DND-41 (cell line): ENCODE data around the gene TAOK1.

Experiments used
- ATAC-seq: fragments of 200-7000 bp; cut with Tn5 transposase; 3 replicates; pipeline ENCODE4 v1.9.1; 2021; ENCODE audit warnings: low read depth; ENCODE audit not compliant: insufficient read depth
- DNase-seq: peaks from one replicate; pipeline ENCODE4 v3.0.0-alpha.2; 2020
- H2AFZ ChIP-seq: 2 replicates; pipeline ENCODE4 v1.6.0; 2012; ENCODE audit warnings: low read depth, low read length
- H3K27ac ChIP-seq: 2 replicates; pipeline ENCODE4 v1.5.1; 2012; ENCODE audit warnings: low read length, inconsistent platforms
- H3K27me3 ChIP-seq: fragments of 200-600 bp; sonication (generic); 2 replicates; pipeline ENCODE4 v1.6.0; 2012; ENCODE audit warnings: low read length, mild to moderate bottlenecking, inconsistent platforms; ENCODE audit not compliant: insufficient read depth, poor library complexity
- H3K36me3 ChIP-seq: 2 replicates; pipeline ENCODE4 v1.5.1; 2012; ENCODE audit warnings: low read length, inconsistent platforms; ENCODE audit not compliant: insufficient read depth
- H3K4me1 ChIP-seq: 2 replicates; pipeline ENCODE4 v1.5.1; 2012; ENCODE audit warnings: mild to moderate bottlenecking, low read length; ENCODE audit not compliant: insufficient read depth
- H3K4me2 ChIP-seq: 2 replicates; pipeline ENCODE4 v1.6.0; 2012; ENCODE audit warnings: mild to moderate bottlenecking, moderate library complexity, low read length, inconsistent platforms; ENCODE audit not compliant: insufficient read depth
- H3K4me3 ChIP-seq, 2 experiments: fragments of 200-600 bp in 1 of 2; shearing (Covaris generic) in 1 of 2; 2 replicates each; pipeline ENCODE4 v1.5.1; 2012 to 2016; ENCODE audit warnings: inconsistent platforms in 2 of 2, low read length in 2 of 2, mild to moderate bottlenecking in 2 of 2, low read depth in 1 of 2, moderate library complexity in 1 of 2
- H3K79me2 ChIP-seq: 2 replicates; pipeline ENCODE4 v1.6.0; 2012; ENCODE audit warnings: low read length, inconsistent platforms; ENCODE audit not compliant: insufficient read depth
- H3K9ac ChIP-seq: 2 replicates; pipeline ENCODE4 v1.6.0; 2012; ENCODE audit warnings: low read depth, mild to moderate bottlenecking, inconsistent platforms, low read length, moderate library complexity
- H3K9me3 ChIP-seq: 2 replicates; pipeline ENCODE4 v1.5.1; 2012; ENCODE audit warnings: low read length, moderate library complexity, mild to moderate bottlenecking, inconsistent platforms; ENCODE audit not compliant: insufficient read depth, severe bottlenecking
- H4K20me1 ChIP-seq: 2 replicates; pipeline ENCODE4 v1.6.0; 2012; ENCODE audit warnings: low read length; ENCODE audit not compliant: insufficient read depth
- EZH2 ChIP-seq: IDR thresholded peaks from 3 replicates; pipeline ENCODE4 v1.6.1; 2012; ENCODE audit warnings: borderline replicate concordance, low read depth, mild to moderate bottlenecking, moderate library complexity, low read length, inconsistent platforms; ENCODE audit not compliant: severe bottlenecking
- TF ChIP-seq, protein P1 (sequence below): IDR thresholded peaks from 2 replicates; pipeline ENCODE4 v1.5.1; 2012; ENCODE audit warnings: borderline replicate concordance, low read length, moderate library complexity, mild to moderate bottlenecking; ENCODE audit not compliant: poor library complexity, severe bottlenecking; ENCODE audit errors: extremely low read depth

TAOK1 gene

DNA sequence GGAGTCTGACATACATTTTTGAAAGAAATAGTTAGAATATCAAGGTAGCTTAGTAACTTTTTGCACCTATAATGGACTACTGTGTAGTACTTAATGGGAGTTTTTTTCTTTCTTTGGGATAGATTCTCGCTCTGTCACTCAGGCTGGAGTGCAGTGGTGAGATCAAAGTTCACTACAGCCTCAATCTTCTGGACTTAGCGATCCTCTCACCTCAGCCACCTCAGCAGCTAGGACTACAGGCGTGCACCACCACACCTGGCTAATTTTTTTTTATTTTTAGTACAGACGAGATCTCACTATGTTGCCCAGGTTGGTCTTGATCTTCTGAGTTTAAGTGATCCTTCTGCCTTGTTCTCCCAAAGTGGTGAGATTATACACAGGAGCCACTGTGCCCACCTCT, 9.5 kb downstream of the TAOK1 start:
- no peaks in the 10 kb centered on the region for H3K27me3 ChIP-seq
- H3K4me3 ChIP-seq, result no peak overlapping the region
- no peak overlapping the region for H2AFZ ChIP-seq
- H3K79me2 ChIP-seq, result peaks cover 99% of the 10 kb centered on the region
- no peak for ATAC-seq
- TF ChIP-seq EZH2, result no peak
- TF ChIP-seq, protein P1, sequence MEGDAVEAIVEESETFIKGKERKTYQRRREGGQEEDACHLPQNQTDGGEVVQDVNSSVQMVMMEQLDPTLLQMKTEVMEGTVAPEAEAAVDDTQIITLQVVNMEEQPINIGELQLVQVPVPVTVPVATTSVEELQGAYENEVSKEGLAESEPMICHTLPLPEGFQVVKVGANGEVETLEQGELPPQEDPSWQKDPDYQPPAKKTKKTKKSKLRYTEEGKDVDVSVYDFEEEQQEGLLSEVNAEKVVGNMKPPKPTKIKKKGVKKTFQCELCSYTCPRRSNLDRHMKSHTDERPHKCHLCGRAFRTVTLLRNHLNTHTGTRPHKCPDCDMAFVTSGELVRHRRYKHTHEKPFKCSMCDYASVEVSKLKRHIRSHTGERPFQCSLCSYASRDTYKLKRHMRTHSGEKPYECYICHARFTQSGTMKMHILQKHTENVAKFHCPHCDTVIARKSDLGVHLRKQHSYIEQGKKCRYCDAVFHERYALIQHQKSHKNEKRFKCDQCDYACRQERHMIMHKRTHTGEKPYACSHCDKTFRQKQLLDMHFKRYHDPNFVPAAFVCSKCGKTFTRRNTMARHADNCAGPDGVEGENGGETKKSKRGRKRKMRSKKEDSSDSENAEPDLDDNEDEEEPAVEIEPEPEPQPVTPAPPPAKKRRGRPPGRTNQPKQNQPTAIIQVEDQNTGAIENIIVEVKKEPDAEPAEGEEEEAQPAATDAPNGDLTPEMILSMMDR, result no peak
- H3K9me3 ChIP-seq, result no peaks in the 10 kb centered on the region
- DNase-seq, result no peak
- no peak overlapping the region for H3K9ac ChIP-seq
- no peaks in the 10 kb centered on the region for H3K4me1 ChIP-seq
- H3K4me2 ChIP-seq, result no peak overlapping the region
- H3K36me3 ChIP-seq, result peaks cover 35% of the 10 kb centered on the region
- H3K27ac ChIP-seq, result no peak overlapping the region
- peaks cover 36% of the 10 kb centered on the region; the same call in 1 of the 2 replicates for H4K20me1 ChIP-seq

DNA sequence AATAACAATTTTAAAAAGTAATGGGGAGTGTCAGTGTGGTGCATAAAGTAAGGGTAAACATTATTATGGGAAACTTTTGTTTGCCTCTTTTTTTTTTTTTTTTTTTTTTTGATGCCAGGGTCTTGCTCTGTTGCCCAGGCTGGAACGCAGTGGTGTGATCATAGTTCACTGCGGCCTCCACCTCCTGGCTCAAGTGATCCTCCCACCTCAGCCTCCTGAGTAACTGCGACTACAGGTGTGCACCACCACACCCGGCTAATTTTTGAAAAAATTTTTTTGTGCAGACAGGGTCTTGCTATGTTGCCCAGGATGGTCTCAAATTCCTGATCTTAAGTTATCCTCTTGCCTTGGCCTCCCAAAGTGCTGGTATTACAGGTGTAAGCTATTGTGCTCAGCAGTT, 10.7 kb downstream of the TAOK1 start:
- no peaks in the 10 kb centered on the region for H3K27me3 ChIP-seq
- no peaks in the 10 kb centered on the region for H3K4me1 ChIP-seq
- H3K9ac ChIP-seq, result no peak overlapping the region
- H3K27ac ChIP-seq, result no peak overlapping the region
- TF ChIP-seq EZH2, result no peak
- TF ChIP-seq, protein P1, result no peak
- no peaks in the 10 kb centered on the region for H3K9me3 ChIP-seq
- H3K4me3 ChIP-seq, result no peak overlapping the region
- peaks cover 44% of the 10 kb centered on the region for H3K36me3 ChIP-seq
- ATAC-seq (no peak), DNase-seq (no peak)
- H4K20me1 ChIP-seq, result peaks cover 27% of the 10 kb centered on the region; the same call in 1 of the 2 replicates
- peaks cover 99% of the 10 kb centered on the region for H3K79me2 ChIP-seq
- no peak overlapping the region for H3K4me2 ChIP-seq
- H2AFZ ChIP-seq, result no peak overlapping the region

DNA sequence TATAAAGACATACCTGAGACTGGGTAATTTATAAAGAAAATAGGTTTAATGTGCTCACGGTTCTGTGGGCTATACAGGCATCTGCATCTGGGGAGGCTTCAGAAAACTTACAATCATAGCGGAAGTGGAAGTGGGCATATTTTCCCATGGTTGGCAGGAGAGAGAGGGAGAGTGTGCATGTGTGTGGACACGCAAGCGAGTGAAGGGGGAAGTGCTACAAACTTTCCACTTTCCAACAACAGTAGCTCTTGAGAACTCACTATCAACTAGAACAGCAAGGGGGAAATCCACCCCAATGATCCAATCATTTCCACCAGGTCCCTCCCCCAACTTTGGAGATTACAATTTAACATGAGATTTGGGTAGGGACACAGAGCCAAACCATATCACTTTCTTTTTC, 11.1 kb downstream of the TAOK1 start:
- Histone ChIP-seq H3K36me3 (peaks cover 48% of the 10 kb centered on the region), H3K4me1 (no peaks in the 10 kb centered on the region), H3K79me2 (peaks cover 99% of the 10 kb centered on the region), H4K20me1 (peaks cover 31% of the 10 kb centered on the region; the same call in 1 of the 2 replicates), H3K9me3 (no peaks in the 10 kb centered on the region), H3K9ac (no peak overlapping the region), H3K27me3 (no peaks in the 10 kb centered on the region), H3K27ac (no peak overlapping the region), H2AFZ (no peak overlapping the region), H3K4me2 (no peak overlapping the region), H3K4me3 (no peak overlapping the region)
- TF ChIP-seq, protein P1, result no peak
- TF ChIP-seq EZH2, result no peak
- DNase-seq (no peak), ATAC-seq (no peak)

DNA sequence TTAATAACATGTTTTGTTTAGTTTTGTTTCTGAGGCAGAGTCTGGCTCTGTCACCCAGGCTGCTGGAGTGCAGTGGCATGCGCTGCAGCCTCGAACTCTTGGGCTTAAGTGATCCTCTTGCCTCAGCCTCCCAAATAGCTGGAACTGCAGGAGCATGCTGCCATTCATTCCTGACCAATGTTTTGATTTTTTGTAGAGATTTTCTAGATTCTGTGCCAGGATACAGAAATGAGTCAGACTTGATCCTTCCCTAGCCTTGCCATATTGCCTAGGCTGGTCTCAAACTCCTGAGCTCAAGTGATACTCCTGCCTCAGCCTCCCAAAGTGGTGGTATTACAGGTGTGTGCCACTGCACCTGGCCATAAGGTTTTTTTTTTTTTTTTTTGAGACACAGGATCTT, 17.7 kb downstream of the TAOK1 start:
- Histone ChIP-seq H2AFZ (no peak overlapping the region), H4K20me1 (peaks cover 44% of the 10 kb centered on the region), H3K27ac (no peak overlapping the region), H3K4me1 (no peaks in the 10 kb centered on the region), H3K4me3 (no peak overlapping the region), H3K36me3 (peaks cover 37% of the 10 kb centered on the region), H3K9me3 (no peaks in the 10 kb centered on the region), H3K79me2 (peaks cover 97% of the 10 kb centered on the region), H3K27me3 (no peaks in the 10 kb centered on the region), H3K9ac (no peak overlapping the region), H3K4me2 (no peak overlapping the region)
- TF ChIP-seq EZH2, result no peak
- TF ChIP-seq, protein P1, result no peak
- DNase-seq (no peak), ATAC-seq (no peak)
